SK-N-SH treated with all-trans-retinoic acid at 6 μM for 48 hours (cell line): ENCODE results near the gene LAMA3.

Experiments used
- ATAC-seq: fragments of 200-7000 bp; cut with Tn5 transposase; 3 replicates; pipeline ENCODE4 v1.9.1; 2020; ENCODE audit warnings: mild to moderate bottlenecking, moderate library complexity
- ARNTL ChIP-seq: fragments of 450-650 bp; formaldehyde crosslinking; IDR thresholded peaks from 2 replicates; pipeline ENCODE4 v1.5.0; 2020; ENCODE audit warnings: low read depth, mild to moderate bottlenecking, moderate library complexity, borderline replicate concordance
- BACH2 ChIP-seq: fragments of 250-450 bp; sonication (Bioruptor Pico); IDR thresholded peaks from 2 replicates; pipeline ENCODE4 v1.9.0; 2021; ENCODE audit warnings: mild to moderate bottlenecking, borderline replicate concordance
- CSDC2 ChIP-seq: fragments of 250-450 bp; sonication (Bioruptor Pico); IDR thresholded peaks from 2 replicates; pipeline ENCODE4 v1.5.0; 2020; ENCODE audit warnings: mild to moderate bottlenecking, moderate library complexity
- ESRRG ChIP-seq: fragments of 250-450 bp; sonication (Bioruptor Pico); IDR thresholded peaks from 2 replicates; pipeline ENCODE4 v1.6.1; 2021; ENCODE audit warnings: mild to moderate bottlenecking
- GLIS3 ChIP-seq: fragments of 250-450 bp; sonication (Bioruptor Pico); IDR thresholded peaks from 2 replicates; pipeline ENCODE4 v1.5.0; 2020; ENCODE audit warnings: mild to moderate bottlenecking, moderate library complexity
- ISL1 ChIP-seq: fragments of 250-450 bp; sonication (Bioruptor Pico); IDR thresholded peaks from 2 replicates; pipeline ENCODE4 v2.1.2; 2022; ENCODE audit warnings: mild to moderate bottlenecking, moderate library complexity
- OSR1 ChIP-seq: fragments of 250-450 bp; sonication (Bioruptor Pico); IDR thresholded peaks from 2 replicates; pipeline ENCODE4 v1.8.0; 2022; ENCODE audit warnings: moderate library complexity, mild to moderate bottlenecking, inconsistent platforms
- PPARA ChIP-seq: fragments of 250-450 bp; sonication (Bioruptor Pico); IDR thresholded peaks from 2 replicates; pipeline ENCODE4 v1.5.0; 2020; ENCODE audit warnings: mild to moderate bottlenecking, borderline replicate concordance
- RARB ChIP-seq: fragments of 250-450 bp; sonication (Bioruptor Pico); IDR thresholded peaks from 2 replicates; pipeline ENCODE4 v1.8.0; 2021; ENCODE audit warnings: mild to moderate bottlenecking, moderate library complexity
- SNAI2 ChIP-seq: fragments of 250-450 bp; sonication (Bioruptor Pico); IDR thresholded peaks from 2 replicates; pipeline ENCODE4 v1.5.0; 2020; ENCODE audit warnings: mild to moderate bottlenecking, moderate library complexity
- TCF4 ChIP-seq: fragments of 250-450 bp; sonication (Bioruptor Pico); IDR thresholded peaks from 2 replicates; pipeline ENCODE4 v1.8.0; 2021; ENCODE audit warnings: mild to moderate bottlenecking, moderate library complexity, borderline replicate concordance
- TOX ChIP-seq: fragments of 250-450 bp; sonication (Bioruptor Pico); IDR thresholded peaks from 2 replicates; pipeline ENCODE4 v1.8.0; 2021; ENCODE audit warnings: mild to moderate bottlenecking, moderate library complexity, borderline replicate concordance
- ZC3H10 ChIP-seq: fragments of 250-450 bp; sonication (Bioruptor Pico); IDR thresholded peaks from 2 replicates; pipeline ENCODE4 v1.5.1; 2021; ENCODE audit warnings: mild to moderate bottlenecking, moderate library complexity
- ZFP3 ChIP-seq: fragments of 250-450 bp; sonication (Bioruptor Pico); IDR thresholded peaks from 2 replicates; pipeline ENCODE4 v1.5.0; 2020; ENCODE audit warnings: mild to moderate bottlenecking, moderate library complexity
- ZFP30 ChIP-seq: fragments of 450-650 bp; formaldehyde crosslinking; IDR thresholded peaks from 2 replicates; pipeline ENCODE4 v1.5.0; 2022; ENCODE audit warnings: mild to moderate bottlenecking, moderate library complexity
- ZNF565 ChIP-seq: fragments of 450-650 bp; formaldehyde crosslinking; conservative IDR thresholded peaks from 2 replicates; pipeline ENCODE4 v1.5.0; 2020; ENCODE audit warnings: low read depth, mild to moderate bottlenecking, moderate library complexity
- ZNF70 ChIP-seq: fragments of 450-650 bp; formaldehyde crosslinking; IDR thresholded peaks from 2 replicates; pipeline ENCODE4 v1.5.0; 2020; ENCODE audit warnings: mild to moderate bottlenecking, moderate library complexity
- ZNF8 ChIP-seq: fragments of 450-650 bp; formaldehyde crosslinking; IDR thresholded peaks from 2 replicates; pipeline ENCODE4 v1.5.0; 2020; ENCODE audit warnings: mild to moderate bottlenecking, moderate library complexity
- TF ChIP-seq, protein P1 (sequence below): fragments of 250-450 bp; sonication (Bioruptor Pico); IDR thresholded peaks from 2 replicates; pipeline ENCODE4 v1.5.1; 2021; ENCODE audit warnings: mild to moderate bottlenecking, moderate library complexity
- TF ChIP-seq, protein P2 (sequence below): fragments of 250-450 bp; sonication (Bioruptor Pico); IDR thresholded peaks from 2 replicates; pipeline ENCODE4 v1.5.0; 2020; ENCODE audit warnings: mild to moderate bottlenecking, moderate library complexity
- TF ChIP-seq, protein P3 (sequence below): fragments of 250-450 bp; sonication (Bioruptor Pico); IDR thresholded peaks from 2 replicates; pipeline ENCODE4 v1.8.0; 2021; ENCODE audit warnings: low read depth, mild to moderate bottlenecking, moderate library complexity, borderline replicate concordance
- TF ChIP-seq, protein P4 (sequence below): fragments of 250-450 bp; sonication (Bioruptor Pico); IDR thresholded peaks from 2 replicates; pipeline ENCODE4 v1.8.0; 2020; ENCODE audit warnings: mild to moderate bottlenecking, moderate library complexity, borderline replicate concordance
- TF ChIP-seq, protein P5 (sequence below): fragments of 250-450 bp; sonication (Bioruptor Pico); IDR thresholded peaks from 2 replicates; pipeline ENCODE4 v1.5.1; 2020; ENCODE audit warnings: low read depth, mild to moderate bottlenecking, moderate library complexity

The LAMA3 gene

DNA sequence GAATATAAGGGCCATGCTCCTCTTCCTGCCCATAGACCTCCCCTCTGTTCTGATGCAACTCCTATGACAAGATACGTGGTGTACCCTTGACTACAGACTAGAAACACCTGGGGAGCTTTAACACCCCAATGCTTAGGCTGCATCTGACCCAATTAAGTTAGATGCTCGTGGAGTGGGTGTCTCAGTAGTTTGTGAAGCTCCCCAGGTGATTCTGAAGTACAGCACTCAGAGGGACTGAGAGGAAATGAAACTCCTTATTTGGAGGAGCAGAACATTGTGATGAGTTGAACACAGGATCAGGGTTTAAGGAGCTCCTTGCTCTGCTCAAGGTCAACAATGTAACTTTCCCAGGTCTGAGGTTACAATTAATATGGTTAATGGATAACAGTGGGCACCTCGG lies 245.0 kb downstream of the LAMA3 start:
- TF ChIP-seq OSR1 (CRISPR knock-in tag) (no peak), ZNF8 (no peak), ZFP3 (CRISPR knock-in tag) (no peak), BACH2 (CRISPR knock-in tag) (no peak), ARNTL (CRISPR knock-in tag) (no peak), ISL1 (CRISPR knock-in tag) (no peak), ZC3H10 (CRISPR knock-in tag) (no peak), PPARA (CRISPR knock-in tag) (no peak), GLIS3 (no peak), TCF4 (CRISPR knock-in tag) (no peak), ESRRG (no peak), ZNF565 (CRISPR knock-in tag) (no peak), ZFP30 (CRISPR knock-in tag) (no peak), SNAI2 (CRISPR knock-in tag) (no peak), TOX (CRISPR knock-in tag) (no peak)
- TF ChIP-seq, protein P1, sequence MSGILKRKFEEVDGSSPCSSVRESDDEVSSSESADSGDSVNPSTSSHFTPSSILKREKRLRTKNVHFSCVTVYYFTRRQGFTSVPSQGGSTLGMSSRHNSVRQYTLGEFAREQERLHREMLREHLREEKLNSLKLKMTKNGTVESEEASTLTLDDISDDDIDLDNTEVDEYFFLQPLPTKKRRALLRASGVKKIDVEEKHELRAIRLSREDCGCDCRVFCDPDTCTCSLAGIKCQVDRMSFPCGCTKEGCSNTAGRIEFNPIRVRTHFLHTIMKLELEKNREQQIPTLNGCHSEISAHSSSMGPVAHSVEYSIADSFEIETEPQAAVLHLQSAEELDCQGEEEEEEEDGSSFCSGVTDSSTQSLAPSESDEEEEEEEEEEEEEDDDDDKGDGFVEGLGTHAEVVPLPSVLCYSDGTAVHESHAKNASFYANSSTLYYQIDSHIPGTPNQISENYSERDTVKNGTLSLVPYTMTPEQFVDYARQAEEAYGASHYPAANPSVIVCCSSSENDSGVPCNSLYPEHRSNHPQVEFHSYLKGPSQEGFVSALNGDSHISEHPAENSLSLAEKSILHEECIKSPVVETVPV (CRISPR knock-in tag): no peak
- TF ChIP-seq, protein P2, sequence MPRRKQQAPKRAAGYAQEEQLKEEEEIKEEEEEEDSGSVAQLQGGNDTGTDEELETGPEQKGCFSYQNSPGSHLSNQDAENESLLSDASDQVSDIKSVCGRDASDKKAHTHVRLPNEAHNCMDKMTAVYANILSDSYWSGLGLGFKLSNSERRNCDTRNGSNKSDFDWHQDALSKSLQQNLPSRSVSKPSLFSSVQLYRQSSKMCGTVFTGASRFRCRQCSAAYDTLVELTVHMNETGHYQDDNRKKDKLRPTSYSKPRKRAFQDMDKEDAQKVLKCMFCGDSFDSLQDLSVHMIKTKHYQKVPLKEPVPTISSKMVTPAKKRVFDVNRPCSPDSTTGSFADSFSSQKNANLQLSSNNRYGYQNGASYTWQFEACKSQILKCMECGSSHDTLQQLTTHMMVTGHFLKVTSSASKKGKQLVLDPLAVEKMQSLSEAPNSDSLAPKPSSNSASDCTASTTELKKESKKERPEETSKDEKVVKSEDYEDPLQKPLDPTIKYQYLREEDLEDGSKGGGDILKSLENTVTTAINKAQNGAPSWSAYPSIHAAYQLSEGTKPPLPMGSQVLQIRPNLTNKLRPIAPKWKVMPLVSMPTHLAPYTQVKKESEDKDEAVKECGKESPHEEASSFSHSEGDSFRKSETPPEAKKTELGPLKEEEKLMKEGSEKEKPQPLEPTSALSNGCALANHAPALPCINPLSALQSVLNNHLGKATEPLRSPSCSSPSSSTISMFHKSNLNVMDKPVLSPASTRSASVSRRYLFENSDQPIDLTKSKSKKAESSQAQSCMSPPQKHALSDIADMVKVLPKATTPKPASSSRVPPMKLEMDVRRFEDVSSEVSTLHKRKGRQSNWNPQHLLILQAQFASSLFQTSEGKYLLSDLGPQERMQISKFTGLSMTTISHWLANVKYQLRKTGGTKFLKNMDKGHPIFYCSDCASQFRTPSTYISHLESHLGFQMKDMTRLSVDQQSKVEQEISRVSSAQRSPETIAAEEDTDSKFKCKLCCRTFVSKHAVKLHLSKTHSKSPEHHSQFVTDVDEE: no peak
- TF ChIP-seq, protein P3, sequence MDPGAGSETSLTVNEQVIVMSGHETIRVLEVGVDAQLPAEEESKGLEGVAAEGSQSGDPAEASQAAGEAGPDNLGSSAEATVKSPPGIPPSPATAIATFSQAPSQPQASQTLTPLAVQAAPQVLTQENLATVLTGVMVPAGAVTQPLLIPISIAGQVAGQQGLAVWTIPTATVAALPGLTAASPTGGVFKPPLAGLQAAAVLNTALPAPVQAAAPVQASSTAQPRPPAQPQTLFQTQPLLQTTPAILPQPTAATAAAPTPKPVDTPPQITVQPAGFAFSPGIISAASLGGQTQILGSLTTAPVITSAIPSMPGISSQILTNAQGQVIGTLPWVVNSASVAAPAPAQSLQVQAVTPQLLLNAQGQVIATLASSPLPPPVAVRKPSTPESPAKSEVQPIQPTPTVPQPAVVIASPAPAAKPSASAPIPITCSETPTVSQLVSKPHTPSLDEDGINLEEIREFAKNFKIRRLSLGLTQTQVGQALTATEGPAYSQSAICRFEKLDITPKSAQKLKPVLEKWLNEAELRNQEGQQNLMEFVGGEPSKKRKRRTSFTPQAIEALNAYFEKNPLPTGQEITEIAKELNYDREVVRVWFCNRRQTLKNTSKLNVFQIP (CRISPR knock-in tag): no peak
- TF ChIP-seq, protein P4, sequence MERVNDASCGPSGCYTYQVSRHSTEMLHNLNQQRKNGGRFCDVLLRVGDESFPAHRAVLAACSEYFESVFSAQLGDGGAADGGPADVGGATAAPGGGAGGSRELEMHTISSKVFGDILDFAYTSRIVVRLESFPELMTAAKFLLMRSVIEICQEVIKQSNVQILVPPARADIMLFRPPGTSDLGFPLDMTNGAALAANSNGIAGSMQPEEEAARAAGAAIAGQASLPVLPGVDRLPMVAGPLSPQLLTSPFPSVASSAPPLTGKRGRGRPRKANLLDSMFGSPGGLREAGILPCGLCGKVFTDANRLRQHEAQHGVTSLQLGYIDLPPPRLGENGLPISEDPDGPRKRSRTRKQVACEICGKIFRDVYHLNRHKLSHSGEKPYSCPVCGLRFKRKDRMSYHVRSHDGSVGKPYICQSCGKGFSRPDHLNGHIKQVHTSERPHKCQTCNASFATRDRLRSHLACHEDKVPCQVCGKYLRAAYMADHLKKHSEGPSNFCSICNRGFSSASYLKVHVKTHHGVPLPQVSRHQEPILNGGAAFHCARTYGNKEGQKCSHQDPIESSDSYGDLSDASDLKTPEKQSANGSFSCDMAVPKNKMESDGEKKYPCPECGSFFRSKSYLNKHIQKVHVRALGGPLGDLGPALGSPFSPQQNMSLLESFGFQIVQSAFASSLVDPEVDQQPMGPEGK (CRISPR knock-in tag): no peak
- TF ChIP-seq, all 23 proteins: peak for 0
- no peak for ATAC-seq

DNA sequence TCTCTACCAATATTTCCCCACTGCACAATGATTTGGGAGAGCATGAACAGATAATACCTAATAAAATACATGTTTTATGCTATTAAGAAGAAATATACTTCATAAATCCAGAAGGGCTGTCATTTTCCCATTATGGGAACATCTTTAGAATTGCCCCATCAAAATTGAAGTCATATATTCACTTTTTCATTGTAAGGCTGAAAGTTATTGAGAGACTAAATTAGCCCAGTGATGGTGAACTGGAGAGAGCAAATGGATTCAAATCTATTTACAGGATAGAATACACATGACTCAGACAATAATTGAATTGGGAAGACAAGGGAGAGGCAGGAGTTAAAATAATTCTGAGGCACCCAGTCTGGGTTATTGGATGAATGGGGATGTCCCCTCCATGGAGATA lies 245.6 kb downstream of the LAMA3 start:
- peak; percentile 70 for ATAC-seq
- TF ChIP-seq CSDC2 (CRISPR knock-in tag) (no peak), SNAI2 (CRISPR knock-in tag) (no peak), TOX (CRISPR knock-in tag) (no peak), ZNF8 (no peak; the same call in 1 of the 2 replicates), GLIS3 (0 out of 2 replicates have a peak, but pooled peaks have one; percentile 72), TCF4 (CRISPR knock-in tag) (0 out of 2 replicates have a peak, but pooled peaks have one; percentile 47), ZFP3 (CRISPR knock-in tag) (0 out of 2 replicates have a peak, but pooled peaks have one; percentile 29), ZC3H10 (CRISPR knock-in tag) (peak; percentile 96), OSR1 (CRISPR knock-in tag) (no peak), RARB (CRISPR knock-in tag) (peak; percentile 44; the same call in 1 of the 2 replicates), ZNF565 (CRISPR knock-in tag) (no peak), ISL1 (CRISPR knock-in tag) (peak; percentile 100), ZFP30 (CRISPR knock-in tag) (no peak), ZNF70 (CRISPR knock-in tag) (no peak), BACH2 (CRISPR knock-in tag) (no peak), ARNTL (CRISPR knock-in tag) (no peak)
- TF ChIP-seq, protein P1 (CRISPR knock-in tag): peak; percentile 65; the same call in 1 of the 2 replicates
- TF ChIP-seq, protein P3 (CRISPR knock-in tag): peak; percentile 96; the same call in 1 of the 2 replicates
- TF ChIP-seq, protein P5, sequence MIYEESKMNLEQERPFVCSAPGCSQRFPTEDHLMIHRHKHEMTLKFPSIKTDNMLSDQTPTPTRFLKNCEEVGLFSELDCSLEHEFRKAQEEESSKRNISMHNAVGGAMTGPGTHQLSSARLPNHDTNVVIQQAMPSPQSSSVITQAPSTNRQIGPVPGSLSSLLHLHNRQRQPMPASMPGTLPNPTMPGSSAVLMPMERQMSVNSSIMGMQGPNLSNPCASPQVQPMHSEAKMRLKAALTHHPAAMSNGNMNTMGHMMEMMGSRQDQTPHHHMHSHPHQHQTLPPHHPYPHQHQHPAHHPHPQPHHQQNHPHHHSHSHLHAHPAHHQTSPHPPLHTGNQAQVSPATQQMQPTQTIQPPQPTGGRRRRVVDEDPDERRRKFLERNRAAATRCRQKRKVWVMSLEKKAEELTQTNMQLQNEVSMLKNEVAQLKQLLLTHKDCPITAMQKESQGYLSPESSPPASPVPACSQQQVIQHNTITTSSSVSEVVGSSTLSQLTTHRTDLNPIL: peak; percentile 93
- TF ChIP-seq, protein P4 (CRISPR knock-in tag): peak; percentile 96
